ENCODE results near the gene APEH. TPM values are rescaled to one million over a fixed set of nuclear protein-coding genes. Genes with fewer than 3 reads are reported as not detected.

Gene APEH
- total RNA-seq, 2 donors from 2014 or later, result 57.6 to 108 TPM

- H3K27ac ChIP-seq, result peak within 1 kb of the TSS; percentile 94 to 98
- peak; percentile 75 for ATAC-seq (ENCODE audit: insufficient number of reproducible peaks, low FRiP score, low read depth)
- peak; percentile 86 for DNase-seq (ENCODE audit: low spot score)
- H3K9me3 ChIP-seq, result no peaks in the 10 kb centered on the region
- peak within 1 kb of the TSS; percentile 97 for H3K4me3 ChIP-seq
- no peak for TF ChIP-seq CTCF (IDR thresholded peaks at IDR 0.05)
- peaks cover 20% of the 10 kb centered on the region for H3K36me3 ChIP-seq
- no peaks in the 10 kb centered on the region for H3K27me3 ChIP-seq (replicated peaks; ENCODE audit: insufficient read depth)
- peaks cover 16 to 33% of the 10 kb centered on the region in 2 donors for H3K4me1 ChIP-seq (ENCODE audit: control insufficient read depth in 1 of 2, low read depth in 2 of 2)
Measured at GRCh38 chr3:49723628-49724551, 49.7 kb downstream of the APEH start, which contains the start of gene GMPPB. Gene GMPPB (minus strand): TSS chr3:49723951. CDS start chr3:49723726, 225 bp downstream.

- Histone ChIP-seq H3K27ac (peak overlapping the region; percentile 83 to 92), H3K4me3 (peak overlapping the region; percentile 97), H3K27me3 (replicated peaks; ENCODE audit: insufficient read depth) (no peaks in the 10 kb centered on the region), H3K9me3 (no peaks in the 10 kb centered on the region), H3K36me3 (peaks cover 20% of the 10 kb centered on the region), H3K4me1 (ENCODE audit: control insufficient read depth in 1 of 2, low read depth in 2 of 2) (peaks cover 13 to 31% of the 10 kb centered on the region in 2 donors)
- ATAC-seq (ENCODE audit: insufficient number of reproducible peaks, low FRiP score, low read depth) (no peak), DNase-seq (ENCODE audit: low spot score) (no peak)
- TF ChIP-seq CTCF (IDR thresholded peaks at IDR 0.05), result no peak
Measured at GRCh38 chr3:49724586-49724985, 50.4 kb downstream of the APEH start.

- Histone ChIP-seq H3K4me3 (no peak overlapping the region), H3K27me3 (replicated peaks; ENCODE audit: insufficient read depth) (no peaks in the 10 kb centered on the region), H3K4me1 (ENCODE audit: control insufficient read depth in 1 of 2, low read depth in 2 of 2) (peaks cover 13 to 22% of the 10 kb centered on the region in 2 donors), H3K36me3 (peaks cover 19% of the 10 kb centered on the region), H3K9me3 (no peaks in the 10 kb centered on the region), H3K27ac (no peak overlapping the region)
- DNase-seq (ENCODE audit: low spot score) (no peak), ATAC-seq (ENCODE audit: insufficient number of reproducible peaks, low FRiP score, low read depth) (no peak)
- TF ChIP-seq CTCF (IDR thresholded peaks at IDR 0.05), result no peak
Measured at GRCh38 chr3:49725906-49726681, 51.9 kb downstream of the APEH start.

GRCh38 chr3:49727154-49727923 is 53.2 kb downstream of the APEH start:
- H3K36me3 ChIP-seq, result peaks cover 23% of the 10 kb centered on the region
- TF ChIP-seq CTCF (IDR thresholded peaks at IDR 0.05), result no peak
- DNase-seq (ENCODE audit: low spot score), result no peak

More at GRCh38 chr3:49727154-49727923, 53.2 kb downstream of the APEH start:
- no peaks in the 10 kb centered on the region for H3K9me3 ChIP-seq
- no peak for ATAC-seq (ENCODE audit: insufficient number of reproducible peaks, low FRiP score, low read depth)
- H3K4me1 ChIP-seq (ENCODE audit: control insufficient read depth in 1 of 2, low read depth in 2 of 2), result peaks cover 12 to 19% of the 10 kb centered on the region in 2 donors
- H3K27ac ChIP-seq, result no peak overlapping the region
- H3K4me3 ChIP-seq, result no peak overlapping the region
- no peaks in the 10 kb centered on the region for H3K27me3 ChIP-seq (replicated peaks; ENCODE audit: insufficient read depth)
